ENCODE measurements around the gene STK32C. TPM values are rescaled to one million over a fixed set of nuclear protein-coding genes. Genes with fewer than 3 reads are reported as not detected.

Gene STK32C
- total RNA-seq, 2 donors from 2014 or later = 7.2 to 21.5 TPM

DNA sequence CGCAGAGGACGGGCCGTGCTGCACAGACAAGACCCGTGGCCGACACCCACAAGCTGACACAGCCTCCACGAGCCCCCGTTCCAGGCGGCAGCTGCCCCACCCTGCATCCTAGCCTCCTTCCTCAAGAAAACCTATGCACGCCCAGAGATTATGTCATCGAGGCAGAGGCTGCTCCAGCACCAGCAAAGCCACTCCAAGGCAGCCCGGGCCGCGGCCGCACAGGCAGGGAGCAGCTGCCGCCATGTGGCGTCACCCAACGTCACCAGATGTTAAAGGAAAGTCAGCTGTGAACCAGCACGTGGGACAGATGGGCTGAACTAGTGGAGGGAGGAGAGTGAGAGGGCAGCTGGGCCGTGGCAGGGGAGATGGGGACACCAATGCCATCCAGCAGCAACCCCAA is 59.8 kb downstream of the STK32C start:
- H3K4me3 ChIP-seq = no peak overlapping the region
- no peak for DNase-seq (ENCODE audit: low spot score)
- H3K9me3 ChIP-seq = no peaks in the 10 kb centered on the region
- H3K36me3 ChIP-seq = no peaks in the 10 kb centered on the region
- H3K4me1 ChIP-seq (replicated peaks) = no peaks in the 10 kb centered on the region
- 85% methylated on average over 14 of the region's 19 CpGs for WGBS
- TF ChIP-seq POLR2AphosphoS5 (IDR thresholded peaks at IDR 0.05) = no peak
- TF ChIP-seq POLR2A (IDR thresholded peaks at IDR 0.05) = no peak
- TF ChIP-seq, protein P1, sequence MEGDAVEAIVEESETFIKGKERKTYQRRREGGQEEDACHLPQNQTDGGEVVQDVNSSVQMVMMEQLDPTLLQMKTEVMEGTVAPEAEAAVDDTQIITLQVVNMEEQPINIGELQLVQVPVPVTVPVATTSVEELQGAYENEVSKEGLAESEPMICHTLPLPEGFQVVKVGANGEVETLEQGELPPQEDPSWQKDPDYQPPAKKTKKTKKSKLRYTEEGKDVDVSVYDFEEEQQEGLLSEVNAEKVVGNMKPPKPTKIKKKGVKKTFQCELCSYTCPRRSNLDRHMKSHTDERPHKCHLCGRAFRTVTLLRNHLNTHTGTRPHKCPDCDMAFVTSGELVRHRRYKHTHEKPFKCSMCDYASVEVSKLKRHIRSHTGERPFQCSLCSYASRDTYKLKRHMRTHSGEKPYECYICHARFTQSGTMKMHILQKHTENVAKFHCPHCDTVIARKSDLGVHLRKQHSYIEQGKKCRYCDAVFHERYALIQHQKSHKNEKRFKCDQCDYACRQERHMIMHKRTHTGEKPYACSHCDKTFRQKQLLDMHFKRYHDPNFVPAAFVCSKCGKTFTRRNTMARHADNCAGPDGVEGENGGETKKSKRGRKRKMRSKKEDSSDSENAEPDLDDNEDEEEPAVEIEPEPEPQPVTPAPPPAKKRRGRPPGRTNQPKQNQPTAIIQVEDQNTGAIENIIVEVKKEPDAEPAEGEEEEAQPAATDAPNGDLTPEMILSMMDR (IDR thresholded peaks at IDR 0.05) = no peak
- intact Hi-C loops (cut with DNase I) = no loop called here
- H3K27me3 ChIP-seq (replicated peaks; ENCODE audit: insufficient read depth) = no peaks in the 10 kb centered on the region
- H3K27ac ChIP-seq = no peak overlapping the region

- TF ChIP-seq POLR2A (IDR thresholded peaks at IDR 0.05) = no peak
- no peak for TF ChIP-seq POLR2AphosphoS5 (IDR thresholded peaks at IDR 0.05)
- TF ChIP-seq, protein P1 (IDR thresholded peaks at IDR 0.05) = no peak
- Histone ChIP-seq H3K27ac (no peak overlapping the region), H3K4me1 (replicated peaks) (no peaks in the 10 kb centered on the region), H3K36me3 (no peaks in the 10 kb centered on the region), H3K4me3 (no peak overlapping the region), H3K9me3 (no peaks in the 10 kb centered on the region), H3K27me3 (replicated peaks; ENCODE audit: insufficient read depth) (no peaks in the 10 kb centered on the region)
- 92% methylated on average over 13 of the region's 13 CpGs for WGBS
- no peak for DNase-seq (ENCODE audit: low spot score)
- intact Hi-C loops (cut with DNase I) = no loop called here
Observed at GRCh38 chr10:132246296-132246695, 61.5 kb downstream of the STK32C start.

DNA sequence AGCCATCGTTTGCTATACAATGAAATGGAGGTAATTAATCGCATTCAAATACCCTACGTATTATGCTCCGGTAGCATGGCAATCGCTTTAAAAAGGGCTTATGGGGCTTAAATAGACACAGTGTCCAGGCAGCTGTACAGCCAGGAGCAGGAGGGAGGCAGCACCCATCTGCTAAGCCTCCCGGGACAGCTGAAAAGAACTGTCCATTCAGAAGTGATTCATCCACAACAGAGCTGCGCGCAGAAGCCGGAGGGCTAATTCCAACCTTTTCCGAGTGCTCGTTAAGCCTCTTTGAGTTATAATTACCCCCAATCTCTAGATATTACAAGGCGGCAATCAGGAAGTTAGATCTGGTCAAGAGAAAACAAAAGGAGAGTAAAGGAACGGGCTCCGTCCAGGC is 62.7 kb downstream of the STK32C start:
- Histone ChIP-seq H3K9me3 (no peaks in the 10 kb centered on the region), H3K36me3 (no peaks in the 10 kb centered on the region), H3K27ac (no peak overlapping the region), H3K4me1 (replicated peaks) (no peaks in the 10 kb centered on the region), H3K4me3 (no peak overlapping the region), H3K27me3 (replicated peaks; ENCODE audit: insufficient read depth) (no peaks in the 10 kb centered on the region)
- intact Hi-C loops (cut with DNase I) = no loop called here
- DNase-seq (ENCODE audit: low spot score) = no peak
- WGBS = 87% methylated on average over 14 of the region's 14 CpGs
- TF ChIP-seq POLR2AphosphoS5 (IDR thresholded peaks at IDR 0.05) = no peak
- TF ChIP-seq, protein P1 (IDR thresholded peaks at IDR 0.05) = no peak
- TF ChIP-seq POLR2A (IDR thresholded peaks at IDR 0.05) = no peak

DNA sequence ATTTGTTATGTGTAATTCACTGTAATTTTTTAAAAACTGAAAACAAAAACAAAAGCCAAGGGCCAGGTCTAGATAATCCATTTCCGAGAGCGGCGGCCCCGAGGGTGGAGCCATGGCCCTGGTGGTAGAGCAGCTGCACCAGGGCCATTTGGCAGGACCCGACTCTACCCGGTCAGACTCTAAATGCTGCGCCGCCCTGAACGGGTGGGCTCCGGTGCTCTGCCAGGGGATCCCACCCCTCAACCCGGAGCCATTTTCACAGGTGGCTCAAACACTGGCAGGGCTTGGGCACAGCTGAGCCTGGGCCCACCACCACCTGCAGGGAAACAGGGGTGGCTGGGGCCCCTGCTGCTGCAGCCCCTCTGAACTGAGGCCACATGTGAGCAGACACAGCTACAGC is 64.1 kb downstream of the STK32C start:
- WGBS = 92% methylated on average over 11 of the region's 11 CpGs
- H3K27ac ChIP-seq = no peak overlapping the region
- no peaks in the 10 kb centered on the region for H3K27me3 ChIP-seq (replicated peaks; ENCODE audit: insufficient read depth)
- no peaks in the 10 kb centered on the region for H3K9me3 ChIP-seq
- no peaks in the 10 kb centered on the region for H3K36me3 ChIP-seq
- H3K4me3 ChIP-seq = no peak overlapping the region
- DNase-seq (ENCODE audit: low spot score) = no peak
- H3K4me1 ChIP-seq (replicated peaks) = no peaks in the 10 kb centered on the region
- TF ChIP-seq, protein P1 (IDR thresholded peaks at IDR 0.05) = no peak
- no peak for TF ChIP-seq POLR2A (IDR thresholded peaks at IDR 0.05)
- no peak for TF ChIP-seq POLR2AphosphoS5 (IDR thresholded peaks at IDR 0.05)
- intact Hi-C loops (cut with DNase I) = no loop called here

DNA sequence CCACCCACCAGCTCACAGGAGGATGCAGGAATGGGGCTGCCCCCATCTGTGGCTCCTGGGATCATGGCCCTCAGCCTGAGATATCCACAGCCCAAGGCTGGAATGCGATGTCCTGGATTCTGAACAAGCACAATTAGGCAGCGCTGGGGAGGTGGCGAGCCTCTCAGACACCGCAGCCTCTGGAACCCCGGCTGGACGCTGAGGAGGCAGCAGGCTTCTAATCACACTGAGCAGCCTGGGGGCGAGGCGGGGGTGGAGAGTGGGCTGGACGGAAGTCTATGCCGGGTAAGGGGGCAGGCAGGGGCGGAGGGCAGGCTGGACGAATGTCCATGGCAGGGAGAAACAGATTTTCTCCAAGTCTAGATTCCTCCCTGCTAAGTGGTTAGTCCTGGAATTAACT is 64.6 kb downstream of the STK32C start:
- Histone ChIP-seq H3K27ac (no peak overlapping the region), H3K4me1 (replicated peaks) (no peaks in the 10 kb centered on the region), H3K36me3 (no peaks in the 10 kb centered on the region), H3K27me3 (replicated peaks; ENCODE audit: insufficient read depth) (no peaks in the 10 kb centered on the region), H3K4me3 (no peak overlapping the region), H3K9me3 (no peaks in the 10 kb centered on the region)
- intact Hi-C loops (cut with DNase I) = no loop called here
- DNase-seq (ENCODE audit: low spot score) = no peak
- 85% methylated on average over 12 of the region's 12 CpGs for WGBS
- TF ChIP-seq POLR2A (IDR thresholded peaks at IDR 0.05) = no peak
- TF ChIP-seq POLR2AphosphoS5 (IDR thresholded peaks at IDR 0.05) = no peak
- TF ChIP-seq, protein P1 (IDR thresholded peaks at IDR 0.05) = no peak

Data from prostate gland (tissue), 2 donors.